COLO829 (cell line): Measurements from ENCODE around the gene NF2.

Source experiments
- DNase-seq: peaks from one replicate; pipeline ENCODE4 v3.0.0; 2012; ENCODE audit warnings: low spot score

NF2 gene

DNA sequence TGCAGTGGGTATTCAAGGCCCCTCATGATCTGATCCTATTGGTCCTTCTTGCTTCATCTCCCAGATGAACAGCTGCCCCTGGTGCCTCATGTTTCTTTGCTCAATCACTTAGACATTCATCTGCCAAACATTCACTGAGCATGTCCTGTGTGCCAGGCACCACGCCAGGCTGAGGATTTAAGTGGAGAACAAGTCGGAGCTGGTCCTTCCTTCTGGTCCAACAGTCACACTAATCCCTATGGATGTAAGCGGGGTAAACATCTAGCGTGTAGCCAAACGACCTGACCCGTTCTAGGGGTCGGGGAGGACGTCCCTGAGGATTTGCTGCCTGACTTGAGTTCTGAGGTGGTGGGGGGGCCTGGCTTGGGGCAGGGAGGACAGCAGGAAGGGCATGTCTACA, 141.5 kb downstream of the NF2 start:
- DNase-seq = no peak

DNA sequence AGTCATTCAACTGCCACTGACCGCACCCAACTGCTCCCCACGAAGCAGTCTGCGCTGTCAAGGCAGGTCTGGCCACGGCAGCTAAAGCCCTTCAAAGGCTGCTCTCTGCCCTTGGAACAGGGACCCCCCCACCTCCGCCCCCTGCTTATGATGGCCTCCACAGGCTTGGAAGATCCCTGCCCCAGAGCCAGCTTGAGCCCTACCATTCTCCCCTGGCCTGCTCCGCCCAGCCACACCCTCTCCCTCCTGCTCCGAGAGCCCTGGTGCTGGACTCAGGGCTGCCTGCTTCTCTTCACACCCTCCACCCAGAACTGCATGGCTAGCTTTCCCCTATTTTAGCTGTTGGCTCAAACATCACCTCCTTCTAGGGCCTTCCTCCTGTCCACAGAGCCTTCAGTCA, 144.4 kb downstream of the NF2 start:
- no peak for DNase-seq
